Measurements from ENCODE around the gene ACOT6. TPM values are rescaled to one million over a fixed set of nuclear protein-coding genes. Genes with fewer than 3 reads are reported as not detected.

ACOT6 gene
- total and polyA plus RNA-seq, 8 donors = not detected

DNA sequence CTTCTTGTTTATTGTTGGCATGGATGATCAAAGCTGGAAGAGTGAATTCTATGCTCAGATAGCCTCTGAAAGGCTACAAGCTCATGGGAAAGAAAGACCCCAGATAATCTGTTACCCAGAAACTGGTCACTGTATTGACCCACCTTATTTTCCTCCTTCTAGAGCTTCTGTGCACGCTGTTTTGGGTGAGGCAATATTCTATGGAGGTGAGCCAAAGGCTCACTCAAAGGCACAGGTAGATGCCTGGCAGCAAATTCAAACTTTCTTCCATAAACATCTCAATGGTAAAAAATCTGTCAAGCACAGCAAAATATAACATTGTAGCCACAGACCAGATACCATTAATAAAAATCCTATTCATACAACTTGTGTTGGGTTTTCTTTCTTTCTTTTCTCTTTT, 7.2 kb downstream of the ACOT6 start:
- no peaks in the 10 kb centered on the region for H3K9me3 ChIP-seq
- DNase-seq (no peak), ATAC-seq (no peak), FAIRE-seq (no peak)
- 52 to 54% methylated on average over 1 of the region's 1 CpG for WGBS, 2 donors
- intact Hi-C loops (cut with DNase I) = no loop called here
- H3K27me3 ChIP-seq = no peaks in the 10 kb centered on the region
- TF ChIP-seq, protein P1, sequence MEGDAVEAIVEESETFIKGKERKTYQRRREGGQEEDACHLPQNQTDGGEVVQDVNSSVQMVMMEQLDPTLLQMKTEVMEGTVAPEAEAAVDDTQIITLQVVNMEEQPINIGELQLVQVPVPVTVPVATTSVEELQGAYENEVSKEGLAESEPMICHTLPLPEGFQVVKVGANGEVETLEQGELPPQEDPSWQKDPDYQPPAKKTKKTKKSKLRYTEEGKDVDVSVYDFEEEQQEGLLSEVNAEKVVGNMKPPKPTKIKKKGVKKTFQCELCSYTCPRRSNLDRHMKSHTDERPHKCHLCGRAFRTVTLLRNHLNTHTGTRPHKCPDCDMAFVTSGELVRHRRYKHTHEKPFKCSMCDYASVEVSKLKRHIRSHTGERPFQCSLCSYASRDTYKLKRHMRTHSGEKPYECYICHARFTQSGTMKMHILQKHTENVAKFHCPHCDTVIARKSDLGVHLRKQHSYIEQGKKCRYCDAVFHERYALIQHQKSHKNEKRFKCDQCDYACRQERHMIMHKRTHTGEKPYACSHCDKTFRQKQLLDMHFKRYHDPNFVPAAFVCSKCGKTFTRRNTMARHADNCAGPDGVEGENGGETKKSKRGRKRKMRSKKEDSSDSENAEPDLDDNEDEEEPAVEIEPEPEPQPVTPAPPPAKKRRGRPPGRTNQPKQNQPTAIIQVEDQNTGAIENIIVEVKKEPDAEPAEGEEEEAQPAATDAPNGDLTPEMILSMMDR (IDR thresholded peaks at IDR 0.05) = no peak
- no peaks in the 10 kb centered on the region for H3K4me1 ChIP-seq
- no peak overlapping the region for H3K27ac ChIP-seq
- no peak overlapping the region for H3K4me3 ChIP-seq
- H3K36me3 ChIP-seq = no peaks in the 10 kb centered on the region

DNA sequence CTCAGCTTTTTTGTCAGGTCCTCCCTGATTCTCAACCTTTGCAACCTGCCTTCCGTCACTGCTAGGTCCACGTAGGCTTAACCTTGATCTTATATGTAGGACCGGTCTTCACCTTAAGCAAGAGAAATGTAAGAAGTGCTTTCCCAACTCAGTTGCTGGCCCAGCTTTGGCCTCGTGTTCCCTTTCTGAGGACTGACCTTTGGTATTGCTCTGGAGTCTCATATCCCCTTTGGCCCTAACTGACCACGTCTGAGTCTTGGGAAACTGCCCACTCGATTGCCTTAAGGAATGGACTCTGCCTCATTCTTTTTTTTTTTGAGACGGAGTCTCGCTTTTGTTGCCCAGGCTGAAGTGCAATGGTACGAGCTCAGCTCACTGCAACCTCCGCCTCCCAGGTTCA, 8.0 kb downstream of the ACOT6 start:
- no peak overlapping the region for H3K4me3 ChIP-seq
- H3K9me3 ChIP-seq = no peaks in the 10 kb centered on the region
- no peak overlapping the region for H3K27ac ChIP-seq
- FAIRE-seq (no peak), ATAC-seq (no peak), DNase-seq (no peak)
- WGBS, 2 donors = 85 to 86% methylated on average over 10 of the region's 10 CpGs
- TF ChIP-seq, protein P1 (IDR thresholded peaks at IDR 0.05) = no peak
- H3K27me3 ChIP-seq = no peaks in the 10 kb centered on the region
- H3K4me1 ChIP-seq = no peaks in the 10 kb centered on the region
- intact Hi-C loops (cut with DNase I) = no loop called here
- no peaks in the 10 kb centered on the region for H3K36me3 ChIP-seq

DNA sequence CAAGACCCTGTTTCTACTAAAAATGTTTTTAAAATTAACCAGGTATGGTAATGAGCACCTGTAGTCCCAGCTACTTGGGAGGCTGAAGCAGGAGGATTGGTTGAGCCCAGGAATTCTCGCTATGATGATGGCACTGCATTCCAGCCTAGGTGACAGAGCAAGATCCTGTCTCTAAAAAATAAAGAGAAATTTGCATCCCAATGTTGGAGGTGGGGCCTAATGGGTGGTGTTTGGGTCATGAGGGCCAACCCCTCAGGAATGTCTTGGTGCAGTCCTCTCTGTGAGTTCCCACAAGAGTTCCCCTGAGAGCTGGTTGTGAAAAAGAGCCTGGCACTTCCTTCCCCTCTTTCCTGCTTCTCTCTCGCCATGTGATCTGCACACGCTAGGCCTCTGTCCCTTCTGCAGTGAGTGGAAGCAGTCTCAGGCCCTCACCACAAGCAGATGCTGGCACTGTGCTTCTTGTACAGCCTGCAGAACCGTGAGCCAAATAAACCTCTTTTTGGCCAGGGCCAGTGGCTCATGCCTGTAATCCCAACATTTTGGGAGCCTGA, 11.3 kb downstream of the ACOT6 start:
- H3K27ac ChIP-seq = no peak overlapping the region
- FAIRE-seq = no peak
- H3K4me1 ChIP-seq = no peaks in the 10 kb centered on the region
- no peak overlapping the region for H3K4me3 ChIP-seq
- DNase-seq = no peak
- 93 to 96% methylated on average over 4 of the region's 4 CpGs for WGBS, 2 donors
- no peaks in the 10 kb centered on the region for H3K9me3 ChIP-seq
- TF ChIP-seq, protein P1 (IDR thresholded peaks at IDR 0.05) = no peak
- no peaks in the 10 kb centered on the region for H3K36me3 ChIP-seq
- no peak for ATAC-seq
- intact Hi-C loops (cut with DNase I) = no loop called here
- no peaks in the 10 kb centered on the region for H3K27me3 ChIP-seq

DNA sequence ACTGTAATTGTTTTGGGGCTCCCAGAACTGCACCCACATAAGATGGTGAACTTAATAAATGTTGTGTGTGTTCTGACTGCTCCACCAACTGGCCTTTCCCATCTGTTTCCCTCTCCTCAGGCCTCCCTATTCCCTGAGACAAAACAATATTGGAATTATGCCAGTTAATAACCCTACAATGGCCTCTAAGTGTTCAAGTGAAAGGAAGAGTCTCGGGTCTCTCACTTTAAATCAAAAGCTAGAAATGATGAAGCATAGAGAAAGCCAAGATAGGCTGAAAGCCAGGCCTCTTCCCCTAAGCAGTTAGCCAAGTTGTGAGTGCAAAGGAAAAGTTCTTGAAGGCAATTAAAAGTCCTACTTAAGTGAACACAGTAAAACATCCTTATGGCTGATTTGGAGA, 13.4 kb downstream of the ACOT6 start:
- Histone ChIP-seq H3K27me3 (no peaks in the 10 kb centered on the region), H3K36me3 (no peaks in the 10 kb centered on the region), H3K9me3 (no peaks in the 10 kb centered on the region), H3K27ac (no peak overlapping the region), H3K4me3 (no peak overlapping the region), H3K4me1 (no peaks in the 10 kb centered on the region)
- intact Hi-C loops (cut with DNase I) = no loop called here
- no peak for ATAC-seq
- no peak for FAIRE-seq
- 70 to 81% methylated on average over 1 of the region's 1 CpG for WGBS, 2 donors
- TF ChIP-seq, protein P1 (IDR thresholded peaks at IDR 0.05) = no peak
- DNase-seq = no peak

DNA sequence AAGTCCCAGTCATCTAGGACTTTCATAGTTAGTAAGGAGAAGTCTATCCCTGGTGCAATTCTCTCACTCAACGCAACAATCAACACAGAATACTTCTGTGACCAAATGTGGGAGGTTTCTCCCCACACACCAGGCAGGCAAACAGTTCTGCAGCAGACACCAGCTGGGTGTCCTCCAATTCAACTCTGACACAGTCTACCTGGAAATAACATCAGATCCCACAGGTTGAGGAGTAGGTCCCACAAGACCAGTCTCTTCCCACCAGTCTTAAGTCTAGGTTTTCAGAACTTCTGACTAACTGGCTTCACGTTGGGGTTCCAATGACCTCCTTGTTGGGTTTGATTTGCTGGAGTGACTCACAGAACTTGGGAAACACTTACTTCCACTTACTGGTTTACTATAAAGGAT, 14.8 kb downstream of the ACOT6 start:
- DNase-seq = no peak
- H3K36me3 ChIP-seq = no peaks in the 10 kb centered on the region
- no peak for FAIRE-seq
- WGBS, 2 donors = 92 to 94% methylated on average over 2 of the region's 2 CpGs
- TF ChIP-seq, protein P1 (IDR thresholded peaks at IDR 0.05) = no peak
- no peaks in the 10 kb centered on the region for H3K27me3 ChIP-seq
- intact Hi-C loops (cut with DNase I) = no loop called here
- H3K4me3 ChIP-seq = no peak overlapping the region
- ATAC-seq = no peak
- H3K27ac ChIP-seq = no peak overlapping the region
- H3K9me3 ChIP-seq = no peaks in the 10 kb centered on the region
- no peaks in the 10 kb centered on the region for H3K4me1 ChIP-seq
